Tongue (tissue), 2 donors: Measurements from ENCODE around the gene LAMTOR5. TPM values are rescaled to one million over a fixed set of nuclear protein-coding genes. Genes with fewer than 3 reads are reported as not detected.
"Not testable (repeated sequence)": the region's sequence is repeated elsewhere in the genome, so short reads cannot be mapped to it uniquely, and the experiment has no call there.

Experiments
- DNase-seq: peaks from one replicate; pipeline ENCODE4 v3.0.0-alpha.2; 2015
- total RNA-seq: library from RNA; depleted of rRNA; stranded (reverse); fragments of >200 nt; gene quantifications from one replicate; pipeline ENCODE4 v1.2.3, GENCODE V29; 2014

Gene LAMTOR5
- total RNA-seq, 1 donor from 2014 or later, result 31.0 TPM

DNA sequence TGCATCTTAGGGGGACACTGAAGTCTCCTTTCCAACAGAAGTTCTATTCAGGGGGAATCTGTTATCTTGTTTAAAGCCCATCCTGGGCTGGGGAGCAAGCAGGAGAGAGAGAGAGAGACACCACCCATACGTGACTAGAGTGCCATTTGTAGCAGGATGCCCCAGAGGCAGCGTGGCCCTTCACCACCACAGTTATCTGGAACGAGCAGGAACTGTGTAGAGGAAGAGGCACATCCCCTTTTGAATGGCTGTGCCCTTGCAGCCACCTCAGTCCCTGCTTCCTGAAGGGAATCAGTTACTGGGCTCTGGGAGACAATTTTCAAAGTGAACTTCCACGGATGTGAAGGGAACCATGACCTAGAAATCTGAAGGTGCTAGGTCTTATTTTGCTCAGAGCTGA is 19.4 kb upstream of the LAMTOR5 start:
- DNase-seq, result no peak

DNA sequence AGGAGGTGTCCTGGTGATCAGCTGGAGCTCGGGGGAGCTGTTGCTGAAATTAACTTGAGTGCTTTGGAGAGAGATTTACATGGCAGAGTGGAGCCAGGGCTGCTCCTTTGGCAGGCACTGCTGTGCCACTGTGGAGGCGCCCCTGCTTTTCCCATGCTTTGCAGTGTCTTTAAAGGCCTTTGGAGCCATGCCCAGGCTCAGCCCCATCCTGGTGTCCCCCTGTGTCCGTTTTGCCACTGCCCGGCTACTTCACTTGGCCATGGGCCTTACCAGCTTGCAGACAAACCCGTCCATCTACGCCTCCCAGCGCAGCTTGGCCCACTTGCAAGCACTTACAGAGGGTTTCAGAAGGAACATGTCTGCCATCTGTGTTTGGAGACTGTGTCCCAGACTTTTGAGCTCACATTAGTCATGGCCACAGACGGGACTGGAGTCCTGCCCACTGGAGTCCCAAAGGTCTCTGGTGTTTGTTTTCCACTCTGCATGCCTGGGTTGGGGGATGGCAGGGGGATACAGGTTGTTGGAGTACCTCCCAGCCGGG is 18.2 kb upstream of the LAMTOR5 start:
- DNase-seq, result peak; percentile 93

DNA sequence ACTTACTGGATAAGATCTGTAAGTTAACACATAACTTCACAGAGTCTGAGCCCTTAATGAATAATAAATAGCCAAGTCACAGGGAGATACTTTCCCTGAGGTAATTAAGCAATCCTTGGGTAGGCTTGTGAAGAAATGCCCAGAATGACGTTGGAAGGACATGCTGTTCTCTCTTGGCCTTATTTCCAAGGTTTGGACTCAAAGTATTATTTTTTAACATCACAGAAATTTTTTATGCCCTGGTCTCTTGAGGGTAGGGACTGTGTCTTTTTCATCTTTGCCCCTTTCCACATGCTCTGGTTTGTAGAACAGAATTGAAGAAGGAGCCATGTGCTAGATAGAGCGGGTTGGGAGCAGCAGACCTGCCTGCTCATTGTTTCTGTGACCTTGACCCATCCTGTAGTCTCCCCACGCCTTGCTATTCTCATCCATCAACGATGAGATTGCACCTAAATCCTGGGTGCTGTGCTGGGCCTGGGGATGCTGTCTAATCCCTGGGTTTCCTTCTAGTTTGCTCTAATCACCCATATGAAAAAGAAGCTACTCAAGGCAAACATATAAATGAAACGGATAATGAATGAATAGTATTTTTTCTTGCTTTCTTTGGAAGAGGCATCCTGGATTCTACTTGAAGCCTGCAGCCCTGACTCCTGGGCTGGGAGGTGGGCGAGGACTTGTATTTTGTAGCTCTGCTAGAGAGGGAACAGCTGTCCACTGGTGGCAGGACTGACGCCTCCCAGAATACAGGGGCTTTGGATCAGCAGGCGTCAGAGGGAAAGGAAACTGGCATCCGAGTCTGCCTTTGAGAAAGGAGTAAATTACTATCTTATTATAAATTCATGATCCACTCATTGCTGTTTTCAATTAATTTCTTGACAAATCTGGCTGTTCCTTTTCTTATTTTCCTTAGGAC is 17.5 kb upstream of the LAMTOR5 start:
- peak; percentile 77 for DNase-seq

DNA sequence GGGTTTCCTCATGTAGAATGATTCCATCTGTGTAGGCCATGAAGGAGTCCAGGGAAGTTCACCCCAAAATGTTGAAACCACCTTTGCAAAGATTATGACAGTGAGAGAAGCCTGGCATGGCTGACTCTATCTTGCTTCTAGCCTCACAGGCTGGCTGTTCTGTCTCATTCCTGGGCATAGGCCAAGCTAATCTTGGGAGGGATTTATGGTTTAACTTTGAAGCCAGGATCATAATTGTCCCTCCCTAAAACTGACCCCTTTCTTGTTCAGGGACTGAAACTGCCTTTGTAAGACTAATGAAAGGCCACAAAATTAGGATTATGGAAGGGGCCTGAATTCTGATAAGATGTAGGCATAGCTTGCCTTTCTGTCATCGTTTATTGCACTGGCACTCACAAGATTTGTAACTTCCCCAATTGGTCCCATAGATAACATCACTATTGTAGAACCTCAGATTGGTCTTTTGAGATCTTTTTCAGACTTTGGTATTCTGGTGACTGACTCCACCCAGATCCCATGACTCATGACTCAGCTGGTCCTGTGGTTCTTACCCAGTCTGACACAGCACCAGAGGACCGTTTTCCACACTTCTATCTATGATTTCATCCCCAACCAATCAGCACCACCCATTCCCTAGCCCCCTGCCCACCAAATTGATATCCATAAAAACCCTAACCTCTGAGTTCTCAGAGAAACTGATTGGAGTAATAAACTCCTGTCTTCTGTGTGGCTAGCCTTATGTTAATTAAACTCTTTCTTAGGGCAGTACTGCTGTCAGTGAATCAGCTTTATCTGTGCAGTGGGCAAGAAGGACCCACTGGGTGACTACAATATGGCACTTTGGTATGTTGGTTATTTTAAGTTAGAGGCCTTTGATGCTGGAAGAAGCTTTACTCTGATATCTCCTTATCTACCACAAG is 13.6 kb upstream of the LAMTOR5 start:
- no peak for DNase-seq

DNA sequence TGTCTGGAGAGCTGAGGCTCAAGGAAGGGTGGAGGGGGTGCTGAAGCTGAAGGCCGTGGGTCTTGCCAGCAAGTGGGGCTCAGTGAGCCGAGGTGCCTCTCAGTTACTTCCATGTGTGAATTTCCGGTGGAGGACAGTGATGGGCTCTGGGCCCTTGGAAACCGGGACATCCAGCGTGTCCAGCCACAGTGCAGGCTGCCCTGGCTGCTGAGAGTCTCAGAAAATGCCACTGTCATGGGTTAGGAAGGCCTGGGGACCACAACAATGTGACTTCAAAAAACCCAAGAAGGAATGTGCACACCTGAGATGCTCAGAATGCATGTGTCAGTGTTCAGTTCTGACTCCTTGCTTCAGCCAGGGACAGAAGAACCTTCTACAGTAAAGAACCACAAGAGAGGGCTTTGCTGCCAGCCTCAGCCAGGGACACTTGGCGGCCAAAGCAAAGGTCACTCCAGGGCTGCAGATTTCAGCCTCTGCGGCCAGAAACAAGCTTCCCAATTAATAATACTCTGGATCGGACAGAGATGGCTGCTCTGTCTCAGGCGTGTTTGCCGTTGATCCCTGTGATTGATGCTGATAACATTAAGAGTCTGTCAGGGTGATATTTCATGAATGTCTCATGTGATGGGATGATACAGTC is 12.6 kb upstream of the LAMTOR5 start:
- DNase-seq, result no peak

DNA sequence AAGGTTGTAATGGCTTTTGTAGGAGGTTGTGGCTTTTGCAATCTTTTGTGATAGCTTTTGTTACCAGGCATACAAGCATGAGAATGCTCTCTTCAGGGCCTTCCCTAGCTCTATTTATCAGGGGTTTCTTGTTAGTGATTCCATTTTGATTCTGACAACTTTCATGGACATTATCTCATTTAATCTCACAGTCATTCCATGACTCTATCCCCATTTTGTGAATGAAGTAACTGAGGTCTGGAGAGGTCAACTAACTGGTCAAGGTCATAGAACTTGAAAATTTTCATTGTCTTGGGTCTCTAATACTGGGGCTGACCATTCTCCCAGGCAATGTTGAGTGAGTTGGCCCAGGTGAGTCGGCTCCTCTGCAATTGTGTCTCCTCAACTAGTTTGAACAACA is 11.2 kb upstream of the LAMTOR5 start:
- DNase-seq, result no peak

DNA sequence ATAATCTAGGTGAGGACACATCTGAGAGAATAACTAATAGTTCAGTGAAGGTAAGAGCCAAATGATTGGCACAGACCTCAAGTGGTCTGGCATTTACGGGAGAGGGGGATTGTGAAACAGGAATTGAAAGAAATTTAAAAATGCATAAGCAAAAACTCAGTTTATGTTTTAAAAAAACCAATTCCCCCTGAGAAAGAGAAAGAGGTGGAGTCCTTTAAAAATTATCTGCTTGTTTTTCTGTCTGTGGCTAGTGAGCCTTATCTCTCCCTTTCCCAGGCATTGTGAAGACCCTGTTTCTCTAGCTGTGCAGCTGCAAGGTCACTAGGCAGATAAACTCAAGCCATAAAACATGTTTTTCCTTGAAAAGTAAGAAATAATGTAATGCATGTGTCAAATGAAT is 5.6 kb upstream of the LAMTOR5 start:
- DNase-seq, result not testable (repeated sequence)

DNA sequence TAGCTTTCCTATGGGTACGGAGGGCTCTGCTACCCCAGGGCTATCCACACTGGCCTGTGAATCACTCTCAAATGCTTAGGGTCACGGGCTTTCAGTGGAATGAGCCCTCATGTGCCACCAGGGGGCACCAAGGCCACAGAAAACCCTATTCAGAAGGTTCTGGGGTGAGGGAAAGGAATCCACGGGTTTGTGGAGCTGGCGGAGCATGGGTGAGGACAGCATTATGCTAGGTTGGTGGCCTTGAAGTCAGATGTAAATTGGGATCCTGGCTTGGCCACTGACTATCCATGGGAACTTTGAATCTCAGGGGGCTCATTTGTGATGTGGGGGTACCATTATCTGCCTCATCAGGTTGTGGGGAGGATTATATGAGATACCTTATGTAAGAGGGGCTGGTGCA is 5.1 kb upstream of the LAMTOR5 start:
- DNase-seq, result peak; percentile 81

DNA sequence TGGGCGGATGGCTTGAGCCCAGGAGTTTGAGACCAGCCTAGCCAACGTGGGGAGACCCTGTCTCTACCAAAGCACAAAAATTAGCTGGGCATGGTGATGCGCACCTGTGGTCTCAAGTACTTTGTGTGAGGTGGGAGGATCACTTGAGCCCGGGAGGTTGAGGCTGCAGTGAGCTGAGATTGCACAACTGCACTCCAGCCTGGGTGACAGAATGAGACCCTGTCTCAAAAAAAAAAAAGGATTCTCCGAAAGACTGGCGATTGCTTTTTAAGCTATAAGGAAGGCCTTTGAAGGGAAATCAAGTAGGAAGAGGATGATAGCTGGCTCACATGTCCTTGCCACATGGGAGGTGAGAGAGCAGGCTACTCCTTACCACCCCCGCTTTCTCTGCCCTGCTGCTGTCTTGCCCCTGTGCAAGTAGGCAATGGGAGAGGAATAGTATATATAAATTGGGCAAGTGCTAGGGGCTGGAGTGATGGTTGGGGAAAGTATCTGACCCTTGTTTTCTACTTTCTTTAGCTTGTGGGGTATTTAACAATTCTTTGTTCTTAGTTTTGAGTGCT is 3.8 kb upstream of the LAMTOR5 start:
- DNase-seq, result no peak

DNA sequence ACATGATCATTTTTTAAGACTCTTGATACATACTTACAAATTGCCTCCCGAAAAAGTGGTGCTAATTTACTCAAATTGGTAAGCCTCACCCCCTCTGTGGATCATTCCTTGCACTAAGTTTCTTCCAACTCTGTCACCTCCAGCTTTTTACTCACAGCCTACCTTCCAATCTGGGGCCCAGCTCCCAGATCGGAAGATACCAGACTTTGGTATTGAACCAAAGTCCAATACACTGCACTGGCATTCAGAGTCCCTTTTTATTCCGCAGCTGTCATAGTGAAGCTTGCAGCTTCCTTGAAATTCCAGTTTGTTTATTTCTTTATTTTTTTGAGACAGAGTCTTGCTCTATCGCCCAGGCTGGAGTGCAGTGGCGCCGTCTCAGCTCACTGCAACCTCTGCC is 1.8 kb upstream of the LAMTOR5 start:
- DNase-seq, result no peak

DNA sequence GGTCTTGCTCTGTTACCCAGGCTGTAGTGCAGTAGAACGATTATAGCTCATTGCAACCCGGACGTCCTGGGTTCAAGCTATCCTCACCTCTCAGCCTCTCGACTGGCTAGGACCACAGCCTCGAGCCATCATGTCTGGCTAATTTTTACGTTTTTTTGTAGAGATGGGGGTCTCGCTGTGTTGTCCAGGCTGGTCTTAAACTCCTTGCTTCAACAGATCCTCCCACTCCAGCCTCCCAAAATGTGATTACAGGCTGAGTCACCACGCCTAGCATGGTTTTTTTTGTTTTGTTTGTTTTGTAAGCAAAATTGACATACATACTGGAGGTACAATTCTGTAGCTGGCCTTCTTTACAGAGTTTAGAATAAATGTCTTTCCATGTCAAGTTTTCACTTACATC is 994 bp upstream of the LAMTOR5 start:
- no peak for DNase-seq

DNA sequence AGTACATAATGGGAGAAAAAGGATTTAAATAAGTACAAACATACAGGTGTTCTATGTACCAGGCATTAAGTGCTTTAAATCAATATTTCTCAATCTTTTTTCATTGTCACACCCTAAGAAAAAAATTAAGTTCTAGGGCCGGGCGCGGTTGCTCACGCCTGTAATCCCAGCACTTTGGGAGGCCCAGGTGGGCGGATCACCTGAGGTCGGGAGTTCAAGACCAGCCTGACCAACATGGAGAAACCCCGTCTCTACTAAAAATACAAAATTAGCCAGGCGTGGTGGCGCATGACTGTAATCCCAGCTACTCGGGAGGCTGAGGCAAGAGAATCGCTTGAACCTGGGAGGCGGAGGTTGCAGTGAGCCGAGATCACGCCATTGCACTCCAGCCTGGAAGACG is 1.1 kb downstream of the LAMTOR5 start:
- DNase-seq, result not testable (repeated sequence)

DNA sequence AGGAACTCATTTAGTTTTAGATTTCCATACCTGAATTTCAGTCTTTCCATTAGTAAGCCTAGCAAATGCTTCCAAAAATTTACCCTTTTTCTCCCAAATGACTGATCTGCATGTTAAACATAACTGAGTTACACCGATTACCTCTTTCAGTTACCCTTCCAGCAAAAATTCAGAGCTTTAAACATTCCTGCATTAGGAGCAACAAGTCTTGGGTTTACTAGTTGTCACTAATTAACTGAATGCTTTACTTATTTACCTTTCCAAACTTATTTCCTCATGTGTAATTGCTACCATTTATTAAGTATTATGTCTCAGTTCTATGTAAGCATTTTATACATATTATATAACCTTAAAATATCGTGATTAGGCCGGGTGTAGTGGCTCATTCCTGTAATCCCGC is 3.1 kb downstream of the LAMTOR5 start:
- no peak for DNase-seq

DNA sequence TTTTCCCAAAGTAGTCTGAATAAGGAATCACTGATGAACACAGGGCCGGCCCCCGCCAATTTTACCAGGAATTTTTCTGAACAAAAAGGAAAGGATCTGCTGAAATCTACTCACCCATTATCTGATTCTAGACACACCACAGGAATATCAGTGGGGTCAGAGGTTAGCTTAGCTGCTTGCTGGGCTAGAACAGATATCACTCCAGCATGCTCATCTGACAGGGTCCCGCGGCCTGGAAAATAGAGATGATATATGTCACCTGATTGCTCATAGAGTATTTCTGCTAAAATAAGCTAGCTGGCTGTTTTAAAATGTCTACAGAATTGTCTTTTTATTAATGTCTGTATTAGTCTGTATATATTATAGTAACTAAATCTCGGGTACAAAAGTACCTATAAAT is 3.7 kb downstream of the LAMTOR5 start:
- no peak for DNase-seq

DNA sequence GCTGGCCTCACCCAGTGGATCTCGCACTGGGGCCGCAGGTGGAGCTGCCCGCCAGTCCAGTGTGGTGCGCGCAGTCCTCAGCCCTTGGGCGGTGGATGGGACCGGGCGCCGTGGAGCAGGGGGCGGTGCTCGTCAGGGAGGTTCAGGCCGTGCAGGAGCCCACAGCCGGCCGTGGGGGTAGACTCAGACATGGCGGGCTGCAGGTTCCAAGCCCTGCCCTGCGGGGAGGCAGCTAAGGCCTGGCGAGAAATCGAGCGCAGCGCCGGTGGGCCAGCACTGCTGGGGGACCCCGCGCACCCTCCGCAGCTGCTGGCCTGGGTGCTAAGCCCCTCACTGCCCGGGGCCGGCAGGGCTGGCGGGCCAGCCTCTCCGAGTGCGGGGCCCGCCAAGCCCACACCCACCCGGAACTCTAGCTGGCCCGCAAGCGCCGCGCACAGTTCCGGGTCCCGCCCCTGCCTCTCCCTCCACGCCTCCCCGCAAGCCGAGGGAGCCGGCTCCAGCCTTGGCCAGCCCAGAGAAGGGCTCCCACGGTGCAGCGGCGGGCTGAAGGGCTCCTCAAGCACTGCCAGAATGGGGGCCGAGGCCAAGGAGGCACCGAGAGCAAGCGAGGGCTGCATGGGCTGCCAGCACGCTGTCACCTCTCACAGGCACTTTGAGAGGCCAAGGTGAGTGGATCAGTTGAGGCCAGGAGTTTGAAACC is 11.1 kb downstream of the LAMTOR5 start:
- not testable (repeated sequence) for DNase-seq

DNA sequence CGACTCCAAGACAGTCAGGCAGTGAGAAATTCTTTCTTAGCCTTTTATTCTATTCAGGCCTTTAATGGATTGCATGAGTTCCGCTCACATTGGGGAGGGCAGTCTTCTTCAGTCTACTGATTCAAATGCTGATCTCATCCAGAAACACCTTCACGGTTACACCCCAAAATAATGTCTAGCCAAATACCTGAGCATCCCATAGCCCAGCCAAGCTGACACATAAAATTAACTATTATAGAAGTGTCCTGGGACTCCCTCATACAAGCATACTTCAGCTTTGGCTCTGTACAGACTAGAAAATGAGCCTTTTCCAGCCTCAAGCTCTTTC is 13.0 kb downstream of the LAMTOR5 start:
- no peak for DNase-seq

DNA sequence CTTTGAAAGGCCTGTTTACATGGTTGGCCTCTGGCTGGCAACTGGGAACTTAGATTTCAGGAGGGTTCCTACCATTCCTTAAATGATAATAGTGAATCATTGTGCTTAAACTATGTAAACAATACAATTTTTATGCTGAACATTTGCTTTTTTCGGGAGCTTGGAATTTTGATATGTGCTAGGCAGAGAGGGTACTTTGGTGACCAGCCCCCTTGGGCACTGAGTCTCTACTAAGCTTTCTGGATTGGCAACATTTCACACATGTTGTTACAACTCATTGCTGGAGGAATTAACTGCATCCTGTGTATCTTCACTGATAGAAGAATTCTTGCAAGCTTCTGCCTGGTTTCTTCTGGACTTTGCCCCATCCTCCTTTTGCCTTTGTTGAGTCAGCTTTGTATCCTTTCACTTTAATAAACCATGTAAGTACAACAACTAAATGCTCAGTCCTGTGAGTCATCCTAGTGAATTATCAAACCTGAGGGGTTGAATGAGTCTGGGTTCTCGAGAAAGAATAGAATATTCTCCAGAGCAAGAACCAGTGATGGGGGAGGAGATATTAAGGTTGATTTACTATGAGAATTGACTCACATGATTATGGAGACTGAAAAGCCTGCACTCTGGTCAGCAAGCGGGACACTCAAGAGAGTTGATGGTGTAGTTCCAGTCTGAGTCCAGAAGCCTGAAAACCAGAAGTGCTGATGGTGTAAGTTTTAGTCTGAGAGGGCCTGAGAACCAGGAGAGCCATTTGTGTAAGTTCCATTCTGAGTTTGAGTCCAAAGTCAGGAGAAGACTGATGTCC is 13.6 kb downstream of the LAMTOR5 start:
- no peak for DNase-seq

DNA sequence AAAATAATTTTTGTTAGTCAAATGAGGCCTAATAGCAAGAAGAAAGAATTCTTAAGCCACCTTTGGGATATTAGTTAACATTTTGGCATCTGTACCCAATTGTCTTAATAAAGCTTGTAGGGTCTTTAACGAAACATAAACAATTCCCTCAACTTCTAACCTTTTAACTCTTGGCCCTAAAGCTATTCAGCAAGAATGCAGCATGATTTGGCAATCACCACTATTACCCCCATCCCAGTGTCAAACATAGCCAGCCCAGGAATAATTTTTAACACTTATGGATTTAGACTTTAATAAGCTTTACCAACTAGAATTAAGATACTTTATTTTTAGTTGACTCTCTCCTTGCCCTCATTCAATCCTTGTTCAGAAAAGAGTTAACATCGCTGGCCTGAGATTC is 14.2 kb downstream of the LAMTOR5 start:
- no peak for DNase-seq

DNA sequence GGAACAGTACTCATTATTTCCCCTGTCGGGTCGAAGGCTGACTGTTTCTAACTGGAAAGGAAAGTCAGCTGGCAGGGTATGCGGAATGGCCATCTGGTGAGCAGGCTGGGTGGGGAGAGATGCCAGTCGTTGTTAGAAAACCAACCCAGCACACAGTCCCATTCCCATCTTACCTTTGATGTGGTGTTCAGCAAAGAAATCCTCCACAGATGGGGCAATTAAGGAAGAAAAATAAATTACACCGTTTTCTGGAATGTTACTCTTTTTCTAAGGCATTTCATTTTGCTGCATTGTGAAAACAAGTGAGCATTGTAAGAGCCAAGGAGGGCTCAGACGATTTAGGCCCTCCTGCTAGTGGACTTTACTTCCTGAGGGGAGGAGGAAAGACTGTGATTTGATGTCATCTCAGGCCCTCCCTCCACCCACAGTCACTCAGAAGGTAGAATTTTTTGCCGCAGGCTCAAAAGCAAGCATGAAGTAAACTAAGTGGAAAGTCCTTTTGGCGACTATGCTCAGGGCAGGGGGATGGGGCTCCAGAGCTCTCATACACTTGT is 16.7 kb downstream of the LAMTOR5 start, which contains the start of gene SLC16A4:
Gene SLC16A4, minus strand, starts transcription at position 335 of the 554 bp plus-strand sequence. CDS start 1,703 bp downstream, outside the sequence.
- DNase-seq, result peak; percentile 76

DNA sequence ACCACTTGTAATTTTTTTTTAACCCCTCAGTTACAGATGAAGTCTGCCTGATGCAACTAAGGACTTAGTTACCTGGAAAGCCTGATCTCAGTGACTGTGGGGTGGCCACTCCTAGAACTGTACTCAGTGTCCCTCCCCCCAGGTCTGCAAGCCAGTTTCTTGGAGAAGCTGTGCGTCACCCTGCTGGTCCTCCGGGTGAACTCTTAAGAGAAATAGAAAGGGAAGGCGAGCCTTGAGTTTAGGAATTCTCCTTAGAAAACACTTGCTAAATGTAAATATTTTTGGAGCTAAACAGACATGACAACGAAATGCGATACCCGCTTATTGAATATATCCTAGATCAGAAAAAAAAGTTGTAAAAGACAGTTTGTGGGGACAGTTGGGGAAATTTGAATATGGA is 17.4 kb downstream of the LAMTOR5 start:
- DNase-seq, result peak; percentile 65
